ENCODE measurements around the gene RAD51B.

Gene RAD51B

DNA sequence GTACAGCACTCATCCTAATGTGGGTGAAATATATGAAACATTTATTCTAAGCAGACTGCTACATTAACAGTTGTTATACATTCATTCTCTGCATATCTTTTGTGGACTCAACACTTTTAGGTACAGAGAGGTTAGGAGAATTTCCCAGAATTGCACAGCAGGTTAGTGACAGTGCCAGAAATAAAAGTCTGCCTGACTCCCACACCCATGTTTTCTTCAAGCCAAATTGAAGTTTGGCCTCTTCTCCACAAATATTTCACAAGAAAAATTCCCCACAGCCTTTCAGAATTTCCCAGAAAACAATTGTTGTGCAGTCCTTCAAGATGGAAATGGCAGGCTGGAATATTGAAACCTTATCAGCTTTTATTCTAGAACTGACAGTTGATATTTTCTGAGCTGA, 464.8 kb downstream of the RAD51B start:
- Histone ChIP-seq H3K4me1 (ENCODE audit: control insufficient read depth, insufficient read depth, low read length) (no peaks in the 10 kb centered on the region), H3K9me3 (ENCODE audit: control insufficient read depth, insufficient read depth, low read depth, low read length) (no peaks in the 10 kb centered on the region), H3K36me3 (ENCODE audit: control insufficient read depth in 2 of 2, insufficient read depth in 1 of 2, low read length in 2 of 2) (no peaks in the 10 kb centered on the region), H3K4me3 (ENCODE audit: low read depth, low read length) (no peak overlapping the region), H3K27ac (ENCODE audit: extremely low read depth, low read depth, low read length) (no peak overlapping the region)
- TF ChIP-seq ZNF660 (tag by site-specific recombination; IDR thresholded peaks at IDR 0.05), result no peak
- no peak for TF ChIP-seq ZNF121 (tag by site-specific recombination; IDR thresholded peaks at IDR 0.05)
- TF ChIP-seq ZNF19 (tag by site-specific recombination; IDR thresholded peaks at IDR 0.05; ENCODE audit: low read depth), result no peak
- peak; percentile 48; the same call in 1 of the 2 replicates for TF ChIP-seq ZNF768 (tag by site-specific recombination; IDR thresholded peaks at IDR 0.05)
- TF ChIP-seq ZNF311 (tag by site-specific recombination; IDR thresholded peaks at IDR 0.05; ENCODE audit: borderline replicate concordance), result no peak
- TF ChIP-seq, protein P1, sequence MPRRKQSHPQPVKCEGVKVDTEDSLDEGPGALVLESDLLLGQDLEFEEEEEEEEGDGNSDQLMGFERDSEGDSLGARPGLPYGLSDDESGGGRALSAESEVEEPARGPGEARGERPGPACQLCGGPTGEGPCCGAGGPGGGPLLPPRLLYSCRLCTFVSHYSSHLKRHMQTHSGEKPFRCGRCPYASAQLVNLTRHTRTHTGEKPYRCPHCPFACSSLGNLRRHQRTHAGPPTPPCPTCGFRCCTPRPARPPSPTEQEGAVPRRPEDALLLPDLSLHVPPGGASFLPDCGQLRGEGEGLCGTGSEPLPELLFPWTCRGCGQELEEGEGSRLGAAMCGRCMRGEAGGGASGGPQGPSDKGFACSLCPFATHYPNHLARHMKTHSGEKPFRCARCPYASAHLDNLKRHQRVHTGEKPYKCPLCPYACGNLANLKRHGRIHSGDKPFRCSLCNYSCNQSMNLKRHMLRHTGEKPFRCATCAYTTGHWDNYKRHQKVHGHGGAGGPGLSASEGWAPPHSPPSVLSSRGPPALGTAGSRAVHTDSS (tag by site-specific recombination; IDR thresholded peaks at IDR 0.05), result no peak
- ChIA-PET CTCF (interaction anchor here (0.5 kb wide), 1 partner anchor 19 kb away, joined by 3 read pairs; no protein-coding TSS in a partner anchor), POLR2A (no interaction called here)

DNA sequence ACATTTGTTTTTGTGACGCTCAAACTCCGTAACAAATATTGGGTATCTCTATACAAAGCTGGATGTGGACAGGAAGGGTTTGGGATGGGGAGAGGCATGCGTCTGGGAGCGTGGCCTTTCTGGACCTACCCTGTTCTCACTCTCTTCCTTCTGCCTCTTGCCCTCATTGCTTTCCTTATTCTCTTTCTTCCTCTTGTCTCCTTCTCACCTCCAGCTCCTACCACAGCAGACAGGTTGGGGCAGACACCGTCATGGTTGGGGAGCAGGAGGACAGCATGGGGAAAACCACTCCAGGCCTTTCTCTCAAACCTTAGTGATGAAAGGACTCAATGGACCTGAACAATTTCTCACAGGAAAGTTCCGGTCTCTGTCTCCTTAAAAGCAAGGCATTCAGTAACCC, 465.3 kb downstream of the RAD51B start:
- POLR2A ChIA-PET, result no interaction called here
- CTCF ChIA-PET, result interaction anchor here (0.5 to 0.6 kb wide), 2 partner anchors 19 to 341 kb away, joined by 3 read pairs; no protein-coding TSS in a partner anchor
- TF ChIP-seq ZNF138 (tag by site-specific recombination; IDR thresholded peaks at IDR 0.05; ENCODE audit: borderline replicate concordance), result no peak
- no peak for TF ChIP-seq ZNF174 (tag by site-specific recombination; IDR thresholded peaks at IDR 0.05)
- TF ChIP-seq ZNF629 (tag by site-specific recombination; IDR thresholded peaks at IDR 0.05), result no peak
- TF ChIP-seq ZNF544 (tag by site-specific recombination; IDR thresholded peaks at IDR 0.05), result no peak
- TF ChIP-seq ZNF785 (tag by site-specific recombination; IDR thresholded peaks at IDR 0.05), result no peak
- Histone ChIP-seq H3K27ac (ENCODE audit: extremely low read depth, low read depth, low read length) (no peak overlapping the region), H3K4me3 (ENCODE audit: low read depth, low read length) (no peak overlapping the region), H3K4me1 (ENCODE audit: control insufficient read depth, insufficient read depth, low read length) (no peaks in the 10 kb centered on the region), H3K36me3 (ENCODE audit: control insufficient read depth in 2 of 2, insufficient read depth in 1 of 2, low read length in 2 of 2) (no peaks in the 10 kb centered on the region), H3K9me3 (ENCODE audit: control insufficient read depth, insufficient read depth, low read depth, low read length) (no peaks in the 10 kb centered on the region)

DNA sequence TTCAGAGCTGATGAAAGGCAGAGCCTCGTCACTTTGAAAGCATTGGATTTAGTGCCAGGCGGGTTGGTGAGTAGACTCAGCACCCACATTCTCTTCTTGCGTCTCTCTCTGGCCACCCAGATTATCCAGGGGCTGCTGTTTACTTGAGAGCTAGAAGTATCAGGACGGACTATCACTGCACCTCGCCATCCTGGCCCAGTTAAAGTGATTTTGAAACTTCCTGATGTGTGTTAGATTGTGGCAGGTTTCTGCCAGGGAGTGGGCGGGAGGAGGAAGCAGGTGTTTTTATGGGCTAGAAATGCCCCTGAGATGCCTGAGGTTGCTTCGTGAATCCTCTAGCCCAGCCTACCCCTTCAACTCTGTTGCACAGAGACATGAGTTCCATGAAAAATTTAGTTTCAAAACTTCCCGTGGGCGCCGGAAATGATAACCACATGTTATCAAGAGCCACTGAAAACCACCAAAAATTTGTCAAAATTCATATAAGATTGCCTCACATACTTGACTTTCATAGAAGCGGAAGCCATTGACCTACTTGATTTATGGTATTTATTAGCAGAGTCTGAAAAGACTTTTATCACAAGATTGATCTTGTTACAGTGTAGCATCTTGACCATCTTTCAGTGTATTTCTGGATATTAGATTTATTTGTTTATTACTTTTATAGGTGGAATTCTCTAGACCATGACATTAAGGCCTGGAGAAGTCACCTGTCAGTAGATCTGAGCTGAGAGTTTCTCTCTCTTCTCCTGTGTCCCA, 466.0 kb downstream of the RAD51B start:
- Histone ChIP-seq H3K9me3 (ENCODE audit: control insufficient read depth, insufficient read depth, low read depth, low read length) (no peaks in the 10 kb centered on the region), H3K4me1 (ENCODE audit: control insufficient read depth, insufficient read depth, low read length) (no peaks in the 10 kb centered on the region), H3K36me3 (ENCODE audit: control insufficient read depth in 2 of 2, insufficient read depth in 1 of 2, low read length in 2 of 2) (no peaks in the 10 kb centered on the region), H3K4me3 (ENCODE audit: low read depth, low read length) (no peak overlapping the region), H3K27ac (ENCODE audit: extremely low read depth, low read depth, low read length) (no peak overlapping the region)
- TF ChIP-seq, protein P2, sequence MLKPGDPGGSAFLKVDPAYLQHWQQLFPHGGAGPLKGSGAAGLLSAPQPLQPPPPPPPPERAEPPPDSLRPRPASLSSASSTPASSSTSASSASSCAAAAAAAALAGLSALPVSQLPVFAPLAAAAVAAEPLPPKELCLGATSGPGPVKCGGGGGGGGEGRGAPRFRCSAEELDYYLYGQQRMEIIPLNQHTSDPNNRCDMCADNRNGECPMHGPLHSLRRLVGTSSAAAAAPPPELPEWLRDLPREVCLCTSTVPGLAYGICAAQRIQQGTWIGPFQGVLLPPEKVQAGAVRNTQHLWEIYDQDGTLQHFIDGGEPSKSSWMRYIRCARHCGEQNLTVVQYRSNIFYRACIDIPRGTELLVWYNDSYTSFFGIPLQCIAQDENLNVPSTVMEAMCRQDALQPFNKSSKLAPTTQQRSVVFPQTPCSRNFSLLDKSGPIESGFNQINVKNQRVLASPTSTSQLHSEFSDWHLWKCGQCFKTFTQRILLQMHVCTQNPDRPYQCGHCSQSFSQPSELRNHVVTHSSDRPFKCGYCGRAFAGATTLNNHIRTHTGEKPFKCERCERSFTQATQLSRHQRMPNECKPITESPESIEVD (tag by site-specific recombination; IDR thresholded peaks at IDR 0.05), result no peak
- TF ChIP-seq ZSCAN23 (tag by site-specific recombination; IDR thresholded peaks at IDR 0.05) (no peak), ZNF184 (tag by site-specific recombination; IDR thresholded peaks at IDR 0.05) (no peak), BCL11A (tag by site-specific recombination; IDR thresholded peaks at IDR 0.05; ENCODE audit: low read depth) (no peak), ZNF416 (tag by site-specific recombination; IDR thresholded peaks at IDR 0.05) (no peak), ZFP37 (tag by site-specific recombination; IDR thresholded peaks at IDR 0.05) (no peak), TCF7L2 (IDR thresholded peaks at IDR 0.05; ENCODE audit: borderline replicate concordance, low read depth, low read length) (no peak), SALL2 (tag by site-specific recombination; IDR thresholded peaks at IDR 0.05; ENCODE audit: borderline replicate concordance) (no peak), ZSCAN30 (tag by site-specific recombination; IDR thresholded peaks at IDR 0.05) (no peak)
- TF ChIP-seq, protein P3, sequence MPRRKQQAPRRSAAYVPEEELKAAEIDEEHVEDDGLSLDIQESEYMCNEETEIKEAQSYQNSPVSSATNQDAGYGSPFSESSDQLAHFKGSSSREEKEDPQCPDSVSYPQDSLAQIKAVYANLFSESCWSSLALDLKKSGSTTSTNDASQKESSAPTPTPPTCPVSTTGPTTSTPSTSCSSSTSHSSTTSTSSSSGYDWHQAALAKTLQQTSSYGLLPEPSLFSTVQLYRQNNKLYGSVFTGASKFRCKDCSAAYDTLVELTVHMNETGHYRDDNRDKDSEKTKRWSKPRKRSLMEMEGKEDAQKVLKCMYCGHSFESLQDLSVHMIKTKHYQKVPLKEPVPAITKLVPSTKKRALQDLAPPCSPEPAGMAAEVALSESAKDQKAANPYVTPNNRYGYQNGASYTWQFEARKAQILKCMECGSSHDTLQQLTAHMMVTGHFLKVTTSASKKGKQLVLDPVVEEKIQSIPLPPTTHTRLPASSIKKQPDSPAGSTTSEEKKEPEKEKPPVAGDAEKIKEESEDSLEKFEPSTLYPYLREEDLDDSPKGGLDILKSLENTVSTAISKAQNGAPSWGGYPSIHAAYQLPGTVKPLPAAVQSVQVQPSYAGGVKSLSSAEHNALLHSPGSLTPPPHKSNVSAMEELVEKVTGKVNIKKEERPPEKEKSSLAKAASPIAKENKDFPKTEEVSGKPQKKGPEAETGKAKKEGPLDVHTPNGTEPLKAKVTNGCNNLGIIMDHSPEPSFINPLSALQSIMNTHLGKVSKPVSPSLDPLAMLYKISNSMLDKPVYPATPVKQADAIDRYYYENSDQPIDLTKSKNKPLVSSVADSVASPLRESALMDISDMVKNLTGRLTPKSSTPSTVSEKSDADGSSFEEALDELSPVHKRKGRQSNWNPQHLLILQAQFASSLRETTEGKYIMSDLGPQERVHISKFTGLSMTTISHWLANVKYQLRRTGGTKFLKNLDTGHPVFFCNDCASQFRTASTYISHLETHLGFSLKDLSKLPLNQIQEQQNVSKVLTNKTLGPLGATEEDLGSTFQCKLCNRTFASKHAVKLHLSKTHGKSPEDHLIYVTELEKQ (tag by site-specific recombination; IDR thresholded peaks at IDR 0.05; ENCODE audit: borderline replicate concordance), result no peak
- POLR2A ChIA-PET, result no interaction called here
- CTCF ChIA-PET, result interaction anchor here (0.6 kb wide), 2 partner anchors 342 to 1110 kb away, joined by 3 to 5 read pairs; no protein-coding TSS in a partner anchor

Data from HEK293 (cell line).